HepG2 (cell line): ENCODE data around the gene NPHP3. TPM values are rescaled to one million over a fixed set of nuclear protein-coding genes. Genes with fewer than 3 reads are reported as not detected.

Experiments used
- ARID2 ChIP-seq: sonication (generic); formaldehyde crosslinking; IDR thresholded peaks from 2 replicates; pipeline ENCODE4 v1.8.1; 2022; ENCODE audit warnings: mild to moderate bottlenecking, missing genetic modification reagents, borderline replicate concordance
- CENPX ChIP-seq: sonication (generic); formaldehyde crosslinking; IDR thresholded peaks from 2 replicates; pipeline ENCODE4 v1.9.0; 2021; ENCODE audit warnings: mild to moderate bottlenecking, missing genetic modification reagents, moderate library complexity
- GATA4 ChIP-seq: sonication (generic); IDR thresholded peaks from 2 replicates; pipeline ENCODE4 v1.6.1; 2016; ENCODE audit warnings: antibody characterized with exemption, low read depth, borderline replicate concordance
- GPBP1L1 ChIP-seq: sonication (generic); formaldehyde crosslinking; IDR thresholded peaks from 2 replicates; pipeline ENCODE4 v1.5.0; 2020; ENCODE audit warnings: mild to moderate bottlenecking, missing genetic modification reagents
- HNRNPK ChIP-seq: fragments of 200-400 bp; formaldehyde crosslinking; IDR thresholded peaks from 2 replicates; pipeline ENCODE4 v1.6.1; 2018; ENCODE audit warnings: low read length, low read depth, moderate library complexity, mild to moderate bottlenecking; ENCODE audit not compliant: poor library complexity, severe bottlenecking
- HOXA3 ChIP-seq: sonication (generic); formaldehyde crosslinking; IDR thresholded peaks from 2 replicates; pipeline ENCODE4 v1.5.0; 2020; ENCODE audit warnings: missing genetic modification reagents
- HOXA5 ChIP-seq: sonication (generic); formaldehyde crosslinking; IDR thresholded peaks from 2 replicates; pipeline ENCODE4 v1.4.0; 2020; ENCODE audit warnings: missing genetic modification reagents
- KDM1A ChIP-seq: IDR thresholded peaks from 2 replicates; pipeline ENCODE4 v1.6.1; 2016; ENCODE audit warnings: missing compliant biosample characterization
- KMT2A ChIP-seq: sonication (generic); formaldehyde crosslinking; IDR thresholded peaks from 2 replicates; pipeline ENCODE4 v1.4.0; 2020; ENCODE audit warnings: missing genetic modification reagents
- LBX2 ChIP-seq: sonication (generic); formaldehyde crosslinking; IDR thresholded peaks from 2 replicates; pipeline ENCODE4 v1.5.0; 2020; ENCODE audit warnings: missing genetic modification reagents, mild to moderate bottlenecking, borderline replicate concordance
- NFKBIZ ChIP-seq: IDR thresholded peaks from 2 replicates; pipeline ENCODE4 v1.6.1; 2018; ENCODE audit warnings: missing genetic modification reagents, missing compliant biosample characterization
- YY1 ChIP-seq: IDR thresholded peaks from 2 replicates; pipeline ENCODE4 v1.6.1; 2011; ENCODE audit warnings: low read length, low read depth, moderate library complexity, mild to moderate bottlenecking; ENCODE audit not compliant: insufficient read depth, insufficient replicate concordance
- ZMYM3 ChIP-seq: sonication (generic); formaldehyde crosslinking; IDR thresholded peaks from 2 replicates; pipeline ENCODE4 v1.5.1; 2020; ENCODE audit warnings: mild to moderate bottlenecking, missing genetic modification reagents
- ZNF501 ChIP-seq: sonication (generic); formaldehyde crosslinking; IDR thresholded peaks from 2 replicates; pipeline ENCODE4 v1.5.1; 2020; ENCODE audit warnings: mild to moderate bottlenecking, moderate library complexity, missing genetic modification reagents
- ZNF687 ChIP-seq: sonication (generic); formaldehyde crosslinking; IDR thresholded peaks from 2 replicates; pipeline ENCODE4 v1.5.1; 2020; ENCODE audit warnings: mild to moderate bottlenecking, missing genetic modification reagents, moderate library complexity
- polyA plus RNA-seq, 8 experiments: library from polyadenylated mRNA; depleted of rRNA in 3 of 8; stranded (reverse) in 7 of 8; unstranded in 1 of 8; fragments of >200 nt; fragmentation: Illumina TruSeq in 4 of 8; extraction: Trizol in 4 of 8; gene quantifications; 2 replicates each; pipeline versions ENCODE4 v1.2.1 to v1.2.3, GENCODE V29; 2011 to 2016; ENCODE audit warnings: low read depth in 4 of 8, missing spikeins in 1 of 8, mixed read lengths in 1 of 8; ENCODE audit not compliant: insufficient read depth in 1 of 8
- total RNA-seq, 5 experiments: library from RNA; depleted of rRNA; stranded (reverse); fragments of >200 nt; fragmentation: Illumina TruSeq; extraction: Trizol; gene quantifications; 2 replicates each; pipeline ENCODE4 v1.2.3, GENCODE V29; 2016; ENCODE audit warnings: low read depth in 1 of 5
- TF ChIP-seq, protein P1 (sequence below): IDR thresholded peaks from 2 replicates; pipeline ENCODE4 v1.6.1; 2016; ENCODE audit warnings: mild to moderate bottlenecking, missing biosample characterization, missing genetic modification reagents
- TF ChIP-seq, protein P2 (sequence below): IDR thresholded peaks from 2 replicates; pipeline ENCODE4 v1.6.1; 2018; ENCODE audit warnings: missing genetic modification reagents, mild to moderate bottlenecking, missing compliant biosample characterization
- TF ChIP-seq, protein P3 (sequence below), 2 experiments: sonication (generic) in 1 of 2; formaldehyde crosslinking in 1 of 2; IDR thresholded peaks; 2 replicates each; pipeline versions ENCODE4 v1.4.0 to v1.6.1; 2018 to 2020; ENCODE audit warnings: missing genetic modification reagents in 2 of 2, borderline replicate concordance in 1 of 2, low read depth in 1 of 2, mild to moderate bottlenecking in 1 of 2, missing biosample characterization in 1 of 2

The NPHP3 gene
- total and polyA plus RNA-seq, 2 of the 13 experiments (the other 11 are each of a cell fraction or from before 2014, with no cell fraction given) = 11.0 to 20.2 TPM

- TF ChIP-seq ZNF687 (peak; percentile 71), CENPX (CRISPR knock-in tag) (no peak), LBX2 (CRISPR knock-in tag) (no peak), HOXA5 (peak; percentile 16; the same call in 1 of the 2 replicates), ZNF501 (CRISPR knock-in tag) (0 out of 2 replicates have a peak, but pooled peaks have one; percentile 28), YY1 (peak; percentile 9), ZMYM3 (CRISPR knock-in tag) (peak; percentile 1; the same call in 1 of the 2 replicates), KMT2A (CRISPR knock-in tag) (peak; percentile 84), GPBP1L1 (no peak), NFKBIZ (CRISPR knock-in tag) (no peak), KDM1A (CRISPR knock-in tag) (no peak), HNRNPK (no peak), HOXA3 (0 out of 2 replicates have a peak, but pooled peaks have one; percentile 14), GATA4 (no peak), ARID2 (CRISPR knock-in tag) (no peak)
- TF ChIP-seq, protein P1, sequence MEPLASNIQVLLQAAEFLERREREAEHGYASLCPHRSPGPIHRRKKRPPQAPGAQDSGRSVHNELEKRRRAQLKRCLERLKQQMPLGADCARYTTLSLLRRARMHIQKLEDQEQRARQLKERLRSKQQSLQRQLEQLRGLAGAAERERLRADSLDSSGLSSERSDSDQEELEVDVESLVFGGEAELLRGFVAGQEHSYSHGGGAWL (CRISPR knock-in tag) = peak; percentile 56; the same call in 1 of the 2 replicates
- TF ChIP-seq, protein P2, sequence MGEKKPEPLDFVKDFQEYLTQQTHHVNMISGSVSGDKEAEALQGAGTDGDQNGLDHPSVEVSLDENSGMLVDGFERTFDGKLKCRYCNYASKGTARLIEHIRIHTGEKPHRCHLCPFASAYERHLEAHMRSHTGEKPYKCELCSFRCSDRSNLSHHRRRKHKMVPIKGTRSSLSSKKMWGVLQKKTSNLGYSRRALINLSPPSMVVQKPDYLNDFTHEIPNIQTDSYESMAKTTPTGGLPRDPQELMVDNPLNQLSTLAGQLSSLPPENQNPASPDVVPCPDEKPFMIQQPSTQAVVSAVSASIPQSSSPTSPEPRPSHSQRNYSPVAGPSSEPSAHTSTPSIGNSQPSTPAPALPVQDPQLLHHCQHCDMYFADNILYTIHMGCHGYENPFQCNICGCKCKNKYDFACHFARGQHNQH (CRISPR knock-in tag) = no peak
- TF ChIP-seq, protein P3, sequence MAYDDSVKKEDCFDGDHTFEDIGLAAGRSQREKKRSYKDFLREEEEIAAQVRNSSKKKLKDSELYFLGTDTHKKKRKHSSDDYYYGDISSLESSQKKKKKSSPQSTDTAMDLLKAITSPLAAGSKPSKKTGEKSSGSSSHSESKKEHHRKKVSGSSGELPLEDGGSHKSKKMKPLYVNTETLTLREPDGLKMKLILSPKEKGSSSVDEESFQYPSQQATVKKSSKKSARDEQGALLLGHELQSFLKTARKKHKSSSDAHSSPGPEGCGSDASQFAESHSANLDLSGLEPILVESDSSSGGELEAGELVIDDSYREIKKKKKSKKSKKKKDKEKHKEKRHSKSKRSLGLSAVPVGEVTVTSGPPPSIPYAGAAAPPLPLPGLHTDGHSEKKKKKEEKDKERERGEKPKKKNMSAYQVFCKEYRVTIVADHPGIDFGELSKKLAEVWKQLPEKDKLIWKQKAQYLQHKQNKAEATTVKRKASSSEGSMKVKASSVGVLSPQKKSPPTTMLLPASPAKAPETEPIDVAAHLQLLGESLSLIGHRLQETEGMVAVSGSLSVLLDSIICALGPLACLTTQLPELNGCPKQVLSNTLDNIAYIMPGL (CRISPR knock-in tag; IDR thresholded peaks at IDR 0.05; ENCODE audit: borderline replicate concordance in 1 of 2, low read depth in 1 of 2) = peak; percentile 7 to 38; a peak in 1 of 4 replicates
These were observed 587 bp downstream of the NPHP3 start (continued) for GRCh38 chr3:132721479-132722164.
